ENCODE measurements around the gene SMC4. TPM values are rescaled to one million over a fixed set of nuclear protein-coding genes. Genes with fewer than 3 reads are reported as not detected.

The SMC4 gene
- total and polyA plus RNA-seq, 7 experiments from 2014 or later: 30.1 to 185 (median 43.6) TPM

- H3K4me3 ChIP-seq (ENCODE audit: low read length): no peak overlapping the region
- H3K27ac ChIP-seq (ENCODE audit: low read depth, low read length): no peak overlapping the region
- Mint-ChIP-seq H3K36me3 (peaks cover 0 to 47% (median 28%) of the 10 kb centered on the region in 5 donors), H3K9me3 (peaks cover 0 to 1% (median 0%) of the 10 kb centered on the region in 11 donors), H3K27me3 (no peaks in the 10 kb centered on the region), H3K27ac (no peak overlapping the region), H3K4me1 (peaks cover 20 to 42% (median 33%) of the 10 kb centered on the region in 7 donors), H3K4me3 (no peak overlapping the region)
- H3K27me3 ChIP-seq (ENCODE audit: control insufficient read depth in 2 of 2, insufficient read depth in 2 of 2, low read length in 2 of 2): no peaks in the 10 kb centered on the region
- intact Hi-C loops (cut with micrococcal nuclease): loop anchor here in 1 of 2 donors (2.0 kb wide), 1 partner anchor 15 kb away; the partner anchor contains the start of gene TRIM59
- POLR2A ChIA-PET: no interaction called here
- H3K36me3 ChIP-seq (ENCODE audit: control insufficient read depth in 2 of 3, insufficient read depth in 3 of 3, low read length in 3 of 3): peaks cover 0 to 32% (median 18%) of the 10 kb centered on the region in 3 experiments
- no peaks in the 10 kb centered on the region for H3K9me3 ChIP-seq (ENCODE audit: control insufficient read depth in 2 of 3, low read length in 3 of 3)
- no peak for DNase-seq
- H3K4me1 ChIP-seq (ENCODE audit: control insufficient read depth in 2 of 2, insufficient read depth in 2 of 2, low read length in 2 of 2): peaks cover 0 to 5% of the 10 kb centered on the region in 2 donors
- CTCF ChIA-PET: interaction anchor here (1.0 kb wide), 1 partner anchor 16 kb away, joined by 4 read pairs; the partner anchor contains the start of gene TRIM59
- no peak for ATAC-seq
Measured at GRCh38 chr3:160434071-160434470, 34.6 kb downstream of the SMC4 start.

GRCh38 chr3:160435095-160435494 lies 35.6 kb downstream of the SMC4 start:
- POLR2A ChIA-PET: interaction anchor here (1.8 kb wide), 1 partner anchor 14 kb away, joined by 4 read pairs; no protein-coding TSS in a partner anchor
- Histone ChIP-seq H3K27ac (ENCODE audit: low read depth, low read length) (no peak overlapping the region), H3K4me3 (ENCODE audit: low read length) (no peak overlapping the region), H3K4me1 (ENCODE audit: control insufficient read depth in 2 of 2, insufficient read depth in 2 of 2, low read length in 2 of 2) (peaks cover 0 to 5% of the 10 kb centered on the region in 2 donors), H3K9me3 (ENCODE audit: control insufficient read depth in 2 of 3, low read length in 3 of 3) (no peaks in the 10 kb centered on the region), H3K27me3 (ENCODE audit: control insufficient read depth in 2 of 2, insufficient read depth in 2 of 2, low read length in 2 of 2) (no peaks in the 10 kb centered on the region), H3K36me3 (ENCODE audit: control insufficient read depth in 2 of 3, insufficient read depth in 3 of 3, low read length in 3 of 3) (peaks cover 0 to 32% (median 18%) of the 10 kb centered on the region in 3 experiments)
- no peak for ATAC-seq
- DNase-seq: no peak
- Mint-ChIP-seq H3K36me3 (peaks cover 0 to 54% (median 34%) of the 10 kb centered on the region in 5 donors), H3K27me3 (no peaks in the 10 kb centered on the region), H3K4me1 (peaks cover 20 to 46% (median 40%) of the 10 kb centered on the region in 7 donors), H3K4me3 (no peak overlapping the region), H3K27ac (peak overlapping the region in 1 of 9 donors; percentile 16), H3K9me3 (peaks cover 0 to 1% (median 0%) of the 10 kb centered on the region in 11 donors)
- intact Hi-C loops (cut with micrococcal nuclease): loop anchor here in 1 of 2 donors (2.0 kb wide), 1 partner anchor 14 kb away; the partner anchor contains the start of gene TRIM59
- CTCF ChIA-PET: interaction anchor here (1.0 kb wide), 1 partner anchor 15 kb away, joined by 4 read pairs; the partner anchor contains the start of gene TRIM59

- H3K4me1 ChIP-seq (ENCODE audit: control insufficient read depth in 2 of 2, insufficient read depth in 2 of 2, low read length in 2 of 2): peaks cover 0 to 5% of the 10 kb centered on the region in 2 donors
- Mint-ChIP-seq H3K4me3 (peak overlapping the region in 1 of 10 donors; percentile 23), H3K27me3 (no peaks in the 10 kb centered on the region), H3K4me1 (peaks cover 20 to 51% (median 44%) of the 10 kb centered on the region in 7 donors), H3K36me3 (peaks cover 0 to 56% (median 39%) of the 10 kb centered on the region in 5 donors), H3K27ac (peak overlapping the region in 3 of 9 donors; percentile 8 to 54 (median 32)), H3K9me3 (peaks cover 0 to 2% (median 0%) of the 10 kb centered on the region in 11 donors)
- ChIA-PET CTCF (interaction anchor here (1.0 kb wide), 1 partner anchor 16 kb away, joined by 3 read pairs; no protein-coding TSS in a partner anchor), POLR2A (interaction anchor here (1.1 to 1.8 kb wide), 2 partner anchors 12 to 13 kb away, joined by 4 read pairs; no protein-coding TSS in a partner anchor)
- H3K27me3 ChIP-seq (ENCODE audit: control insufficient read depth in 2 of 2, insufficient read depth in 2 of 2, low read length in 2 of 2): no peaks in the 10 kb centered on the region
- peaks cover 0 to 32% (median 18%) of the 10 kb centered on the region in 3 experiments for H3K36me3 ChIP-seq (ENCODE audit: control insufficient read depth in 2 of 3, insufficient read depth in 3 of 3, low read length in 3 of 3)
- H3K9me3 ChIP-seq (ENCODE audit: control insufficient read depth in 2 of 3, low read length in 3 of 3): no peaks in the 10 kb centered on the region
- H3K4me3 ChIP-seq (ENCODE audit: low read length): no peak overlapping the region
- ATAC-seq (no peak), DNase-seq (no peak)
- no peak overlapping the region for H3K27ac ChIP-seq (ENCODE audit: low read depth, low read length)
- intact Hi-C loops (cut with micrococcal nuclease): loop anchor here in 1 of 2 donors (2.0 kb wide), 1 partner anchor 13 kb away; the partner anchor contains the start of gene TRIM59
Measured at GRCh38 chr3:160435747-160436146, 36.3 kb downstream of the SMC4 start.

GRCh38 chr3:160437083-160437455 lies 37.6 kb downstream of the SMC4 start:
- H3K4me1 Mint-ChIP-seq: peaks cover 20 to 61% (median 44%) of the 10 kb centered on the region in 7 donors
- CTCF ChIA-PET: no interaction called here
- DNase-seq: no peak
- H3K4me3 ChIP-seq (ENCODE audit: low read length): no peak overlapping the region
- peak overlapping the region in 1 of 10 donors; percentile 30 for H3K4me3 Mint-ChIP-seq
- H3K27ac Mint-ChIP-seq: peak overlapping the region in 5 of 9 donors; percentile 25 to 71 (median 59)
- peaks cover 0 to 26% (median 8%) of the 10 kb centered on the region in 3 experiments for H3K36me3 ChIP-seq (ENCODE audit: control insufficient read depth in 2 of 3, insufficient read depth in 3 of 3, low read length in 3 of 3)
- H3K27ac ChIP-seq (ENCODE audit: low read depth, low read length): no peak overlapping the region
- no peaks in the 10 kb centered on the region for H3K9me3 ChIP-seq (ENCODE audit: control insufficient read depth in 2 of 3, low read length in 3 of 3)
- intact Hi-C loops (cut with micrococcal nuclease): no loop called here
- ATAC-seq: no peak
- H3K27me3 Mint-ChIP-seq: no peaks in the 10 kb centered on the region
- peaks cover 0 to 5% of the 10 kb centered on the region in 2 donors for H3K4me1 ChIP-seq (ENCODE audit: control insufficient read depth in 2 of 2, insufficient read depth in 2 of 2, low read length in 2 of 2)
- POLR2A ChIA-PET: no interaction called here
- H3K36me3 Mint-ChIP-seq: peaks cover 0 to 52% (median 38%) of the 10 kb centered on the region in 5 donors
- H3K9me3 Mint-ChIP-seq: peaks cover 0 to 2% (median 0%) of the 10 kb centered on the region in 11 donors
- no peaks in the 10 kb centered on the region for H3K27me3 ChIP-seq (ENCODE audit: control insufficient read depth in 2 of 2, insufficient read depth in 2 of 2, low read length in 2 of 2)

GRCh38 chr3:160440687-160441086 lies 41.2 kb downstream of the SMC4 start:
- POLR2A ChIA-PET: no interaction called here
- CTCF ChIA-PET: interaction anchor here (0.6 kb wide), 1 partner anchor 281 kb away, joined by 3 read pairs; no protein-coding TSS in a partner anchor

GRCh38 chr3:160444411-160444810 lies 45.0 kb downstream of the SMC4 start:
- Mint-ChIP-seq H3K27ac (peak overlapping the region in 2 of 9 donors; percentile 15 to 53), H3K36me3 (peaks cover 4 to 54% (median 37%) of the 10 kb centered on the region in 5 donors), H3K27me3 (no peaks in the 10 kb centered on the region), H3K4me1 (peaks cover 8 to 72% (median 51%) of the 10 kb centered on the region in 7 donors), H3K4me3 (peak overlapping the region in 2 of 10 donors; percentile 7 to 15), H3K9me3 (peaks cover 0 to 2% (median 0%) of the 10 kb centered on the region in 11 donors)
- H3K27me3 ChIP-seq (ENCODE audit: control insufficient read depth in 2 of 2, insufficient read depth in 2 of 2, low read length in 2 of 2): no peaks in the 10 kb centered on the region
- no peak overlapping the region for H3K27ac ChIP-seq (ENCODE audit: low read depth, low read length)
- H3K9me3 ChIP-seq (ENCODE audit: control insufficient read depth in 2 of 3, low read length in 3 of 3): no peaks in the 10 kb centered on the region
- ChIA-PET POLR2A (no interaction called here), CTCF (no interaction called here)
- intact Hi-C loops (cut with micrococcal nuclease): loop anchor here in 1 of 2 donors (10.0 kb wide), 1 partner anchor 930 kb away; the partner anchor contains the start of gene SPTSSB
- H3K36me3 ChIP-seq (ENCODE audit: control insufficient read depth in 2 of 3, insufficient read depth in 3 of 3, low read length in 3 of 3): peaks cover 0 to 4% (median 0%) of the 10 kb centered on the region in 3 experiments
- ATAC-seq: no peak
- DNase-seq: no peak
- peaks cover 3 to 14% of the 10 kb centered on the region in 2 donors for H3K4me1 ChIP-seq (ENCODE audit: control insufficient read depth in 2 of 2, insufficient read depth in 2 of 2, low read length in 2 of 2)
- no peak overlapping the region for H3K4me3 ChIP-seq (ENCODE audit: low read length)

More at GRCh38 chr3:160440687-160441086, 41.2 kb downstream of the SMC4 start:
- no peak overlapping the region for H3K4me3 ChIP-seq (ENCODE audit: low read length)
- Mint-ChIP-seq H3K9me3 (peaks cover 0 to 2% (median 0%) of the 10 kb centered on the region in 11 donors), H3K36me3 (peaks cover 4 to 62% (median 48%) of the 10 kb centered on the region in 5 donors), H3K27me3 (no peaks in the 10 kb centered on the region), H3K4me1 (peaks cover 22 to 71% (median 46%) of the 10 kb centered on the region in 7 donors), H3K4me3 (peak overlapping the region in 1 of 10 donors; percentile 29), H3K27ac (peak overlapping the region in 2 of 9 donors; percentile 36 to 66)
- DNase-seq (no peak), ATAC-seq (no peak)
- H3K27me3 ChIP-seq (ENCODE audit: control insufficient read depth in 2 of 2, insufficient read depth in 2 of 2, low read length in 2 of 2): no peaks in the 10 kb centered on the region
- no peaks in the 10 kb centered on the region for H3K9me3 ChIP-seq (ENCODE audit: control insufficient read depth in 2 of 3, low read length in 3 of 3)
- H3K27ac ChIP-seq (ENCODE audit: low read depth, low read length): no peak overlapping the region
- H3K36me3 ChIP-seq (ENCODE audit: control insufficient read depth in 2 of 3, insufficient read depth in 3 of 3, low read length in 3 of 3): peaks cover 0 to 11% (median 0%) of the 10 kb centered on the region in 3 experiments
- intact Hi-C loops (cut with micrococcal nuclease): loop anchor here (1.0 to 10.0 kb wide), 3 partner anchors 9 to 934 kb away; partner anchors contain the start of genes SPTSSB (in 1 of the 2) and TRIM59 (in 1 of the 2)
- peaks cover 0 to 4% of the 10 kb centered on the region in 2 donors for H3K4me1 ChIP-seq (ENCODE audit: control insufficient read depth in 2 of 2, insufficient read depth in 2 of 2, low read length in 2 of 2)
